NOMO-1 (cell line): ENCODE measurements around the gene POC1A.

Experiments used
- DNase-seq, 2 experiments: peaks; one replicate each; lab custom pipeline; 2025; ENCODE audit not compliant: unreplicated experiment in 2 of 2; lab: John Stamatoyannopoulos, UW

The POC1A gene

GRCh38 chr3:52154135-52155094, at the start of gene POC1A:
Gene POC1A (minus strand): TSS chr3:52154423. CDS start chr3:52154372, 51 bp downstream.
- peak; percentile 95 to 96 for DNase-seq

GRCh38 chr3:52203701-52204100, 49.5 kb upstream of the POC1A start:
- no peak for DNase-seq

- peak; percentile 83 to 95 for DNase-seq
Measured at GRCh38 chr3:52202384-52203077, 48.3 kb upstream of the POC1A start.

- DNase-seq = peak in 1 of 2 experiments; percentile 68
Measured at GRCh38 chr3:52200981-52201679, 46.9 kb upstream of the POC1A start.

- DNase-seq = peak in 1 of 2 experiments; percentile 22
Measured at GRCh38 chr3:52198643-52199608, 44.7 kb upstream of the POC1A start.

- peak; percentile 90 to 92 for DNase-seq
Measured at GRCh38 chr3:52197842-52198625, 43.8 kb upstream of the POC1A start, which contains the start of gene ALAS1. Gene ALAS1 (plus strand): TSS chr3:52198160. CDS start chr3:52199242, 1,082 bp downstream.

GRCh38 chr3:52197499-52197841, 43.2 kb upstream of the POC1A start:
- DNase-seq = no peak

- DNase-seq = no peak
Measured at GRCh38 chr3:52196977-52197376, 42.8 kb upstream of the POC1A start.

- DNase-seq = peak in 1 of 2 experiments; percentile 49
Measured at GRCh38 chr3:52195823-52196331, 41.7 kb upstream of the POC1A start.

GRCh38 chr3:52195291-52195597, 41.0 kb upstream of the POC1A start:
- DNase-seq = no peak

GRCh38 chr3:52194485-52195290, 40.5 kb upstream of the POC1A start:
- DNase-seq = no peak

- DNase-seq = no peak
Measured at GRCh38 chr3:52193065-52193464, 38.8 kb upstream of the POC1A start.

GRCh38 chr3:52191663-52192062, 37.4 kb upstream of the POC1A start:
- DNase-seq = no peak

GRCh38 chr3:52190294-52191074, 36.3 kb upstream of the POC1A start:
- no peak for DNase-seq

GRCh38 chr3:52188556-52188955, 34.3 kb upstream of the POC1A start:
- peak; percentile 37 to 61 for DNase-seq

- no peak for DNase-seq
Measured at GRCh38 chr3:52186729-52187128, 32.5 kb upstream of the POC1A start.

- peak; percentile 84 to 92 for DNase-seq
Measured at GRCh38 chr3:52185837-52186236, 31.6 kb upstream of the POC1A start.

GRCh38 chr3:52185311-52185710, 31.1 kb upstream of the POC1A start:
- no peak for DNase-seq
